DMS 273 (cell line): ENCODE data around the gene CDK2AP2.

Experiments used
- DNase-seq: peaks from one replicate; lab custom pipeline; 2025; ENCODE audit not compliant: unreplicated experiment; lab: John Stamatoyannopoulos, UW

The CDK2AP2 gene

GRCh38 chr11:67504005-67504949 is 3.7 kb downstream of the CDK2AP2 start:
- peak; percentile 58 for DNase-seq

- DNase-seq: no peak
Measured at GRCh38 chr11:67503119-67504004, 4.6 kb downstream of the CDK2AP2 start.

DNA sequence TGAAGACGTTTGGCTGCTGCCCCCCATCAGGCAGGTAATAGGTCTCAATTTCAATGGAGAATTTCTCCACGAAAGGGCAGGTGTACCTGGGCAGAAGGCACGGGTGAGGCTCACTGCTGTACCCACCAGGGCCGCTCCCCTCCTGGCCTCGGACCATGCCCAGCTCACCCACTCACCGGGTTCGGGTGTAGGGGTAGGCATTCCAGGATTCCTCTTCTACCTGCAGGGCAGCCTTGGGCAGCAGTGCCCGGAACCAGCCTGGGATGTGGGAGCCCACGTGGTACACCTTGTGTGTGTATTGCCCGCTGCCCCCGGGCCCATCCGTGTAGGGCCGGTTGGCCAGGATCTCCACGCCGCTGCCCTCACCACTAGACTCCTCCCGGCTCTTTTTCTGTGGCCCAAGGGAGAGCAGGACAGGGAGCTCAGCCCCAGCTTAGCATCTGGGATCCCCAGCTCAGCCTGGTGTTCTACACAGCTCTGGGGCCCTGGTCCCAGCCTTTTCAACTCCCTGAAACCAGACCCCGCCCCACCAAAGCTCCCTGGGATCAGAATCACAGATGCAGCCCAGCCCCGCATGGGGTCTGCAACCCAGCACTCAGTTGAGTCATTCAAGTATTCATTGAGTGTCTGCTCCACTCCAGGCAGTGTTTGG is 5.5 kb downstream of the CDK2AP2 start:
- DNase-seq: no peak

DNA sequence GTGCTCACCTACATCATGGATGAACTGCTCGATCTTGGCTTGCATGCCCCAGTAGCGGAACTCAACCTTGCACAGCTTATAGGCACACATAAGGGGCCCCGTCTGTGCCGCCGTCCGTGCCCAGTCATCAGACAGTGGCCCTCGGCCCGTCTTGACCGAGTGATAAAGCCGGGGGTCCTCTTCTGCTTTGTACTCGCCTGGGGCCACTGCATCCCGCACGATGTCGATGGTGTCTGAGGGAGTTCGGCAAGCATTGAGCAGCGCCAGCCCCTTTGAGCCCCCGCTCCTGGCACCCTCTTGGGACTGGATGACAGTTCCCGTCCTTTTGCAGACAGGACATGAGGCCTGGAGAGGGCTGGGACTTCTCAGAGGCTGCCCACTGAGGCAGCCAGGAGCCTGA is 6.1 kb downstream of the CDK2AP2 start:
- no peak for DNase-seq

DNA sequence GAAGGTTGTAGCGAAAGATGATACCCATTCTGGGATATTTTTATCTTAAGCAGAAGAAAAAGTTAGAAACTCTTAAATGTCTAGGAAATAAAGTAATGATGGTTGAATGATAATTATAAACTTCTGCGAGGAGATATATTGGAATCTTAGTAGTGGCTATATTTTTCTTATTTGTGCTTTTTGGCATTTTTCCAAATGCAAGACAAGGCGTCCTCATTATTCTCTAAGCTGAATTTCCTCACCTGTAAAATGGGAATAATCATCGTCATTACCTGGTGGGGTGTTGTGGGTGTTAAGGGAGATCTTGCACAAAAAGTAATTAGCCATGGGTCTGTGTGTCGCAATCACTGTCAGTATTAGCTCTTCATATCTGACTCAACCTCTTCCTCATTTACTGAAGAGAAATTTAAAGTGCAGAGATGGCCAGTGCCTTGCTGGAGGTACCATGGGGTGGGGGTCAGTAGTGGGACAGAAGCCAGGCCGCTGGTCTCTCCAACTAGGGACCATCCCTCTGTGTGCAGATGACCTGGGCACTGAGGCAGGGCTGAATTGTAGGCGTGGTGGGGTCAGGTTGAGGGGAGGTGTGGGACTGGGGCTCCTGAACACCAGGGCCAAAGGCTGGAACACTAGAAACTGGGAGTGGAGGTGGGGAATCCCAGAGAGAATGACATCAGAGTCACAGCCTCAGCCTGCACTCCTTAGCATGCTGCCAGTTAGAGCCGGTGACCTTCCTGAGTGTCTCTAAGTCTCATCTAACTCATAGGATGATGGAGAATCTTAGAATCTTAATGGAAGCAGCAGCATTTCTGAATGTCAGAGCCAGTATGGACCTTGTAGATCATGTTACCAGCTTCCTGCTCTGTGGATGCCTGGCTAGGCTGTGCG is 6.9 kb downstream of the CDK2AP2 start:
- DNase-seq: no peak

DNA sequence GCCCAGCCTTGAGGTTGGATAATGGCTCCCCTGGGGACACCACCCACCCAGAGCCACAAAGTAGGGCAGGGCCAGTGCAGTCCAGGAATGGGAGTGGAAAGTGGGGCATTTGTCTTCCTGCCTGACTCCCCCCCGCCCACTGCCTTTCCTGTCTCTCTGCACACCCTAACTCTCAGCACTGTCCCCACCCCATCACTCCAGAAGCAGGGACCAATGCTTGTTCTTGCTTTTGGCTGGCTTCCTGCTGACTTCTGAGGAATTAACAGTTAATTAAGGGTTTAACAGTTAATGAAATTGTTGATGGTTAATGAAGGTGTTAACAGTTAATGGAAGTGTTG is 7.5 kb downstream of the CDK2AP2 start:
- no peak for DNase-seq

- DNase-seq: no peak
Measured at GRCh38 chr11:67499808-67500483, 8.0 kb downstream of the CDK2AP2 start.

DNA sequence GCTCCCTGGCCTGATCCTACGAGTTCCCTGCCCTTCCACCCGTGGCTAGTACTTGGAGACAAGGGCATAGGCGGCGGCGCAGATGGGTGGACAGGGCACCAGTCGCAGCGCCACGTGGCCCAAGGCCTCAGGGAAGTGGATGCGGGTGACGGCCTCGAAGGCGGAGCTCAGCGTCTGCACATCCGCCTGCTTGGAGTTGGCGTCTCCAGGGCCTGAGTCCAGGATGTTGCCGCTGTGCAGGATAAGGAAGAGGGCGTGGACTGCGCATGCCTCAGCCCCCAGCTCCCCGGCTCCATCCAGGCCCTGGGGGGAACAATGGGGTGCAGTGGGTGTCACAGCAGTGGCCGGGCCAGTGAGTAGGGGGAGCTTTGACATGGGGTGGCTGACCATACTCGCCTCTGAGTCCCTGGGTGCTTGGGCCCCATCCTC is 9.4 kb downstream of the CDK2AP2 start:
- DNase-seq: no peak

DNA sequence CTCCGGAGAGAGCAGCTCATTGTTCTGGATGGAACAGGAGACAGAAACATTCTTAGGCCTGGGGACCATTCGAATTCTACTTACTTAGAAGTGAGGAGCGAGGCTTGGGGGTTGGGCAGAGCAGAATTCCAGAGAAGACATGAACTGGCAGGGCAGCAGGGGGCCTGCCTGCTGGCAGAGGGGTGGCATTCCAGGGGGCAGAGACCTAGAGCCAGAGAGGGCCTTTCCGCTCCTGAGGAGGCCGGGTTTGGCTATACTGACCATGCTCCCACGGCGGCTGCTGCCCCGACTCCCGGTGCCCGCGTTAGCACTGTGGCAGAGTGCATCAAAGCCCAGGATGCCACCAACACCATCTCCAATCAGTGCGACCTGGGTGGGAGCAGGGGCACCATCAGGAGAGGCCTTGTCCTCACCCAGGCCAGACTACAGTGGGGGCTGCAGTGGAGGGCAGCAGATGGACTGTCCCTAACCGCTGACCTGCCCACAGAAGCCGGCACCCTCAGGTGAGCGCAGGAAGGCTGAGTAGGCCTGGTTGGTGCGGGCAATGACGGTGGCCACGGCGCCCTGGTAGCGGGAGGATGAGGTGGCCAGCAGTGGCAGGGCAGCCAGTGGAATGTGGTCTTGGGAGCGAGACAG is 10.2 kb downstream of the CDK2AP2 start:
- no peak for DNase-seq

- no peak for DNase-seq
Measured at GRCh38 chr11:67496113-67496512, 11.8 kb downstream of the CDK2AP2 start.

- DNase-seq: no peak
Measured at GRCh38 chr11:67495234-67496005, 12.5 kb downstream of the CDK2AP2 start.

- no peak for DNase-seq
Measured at GRCh38 chr11:67494371-67495233, 13.4 kb downstream of the CDK2AP2 start.

- no peak for DNase-seq
Measured at GRCh38 chr11:67493548-67494370, 14.2 kb downstream of the CDK2AP2 start.

GRCh38 chr11:67492801-67493547 is 15.0 kb downstream of the CDK2AP2 start:
- DNase-seq: peak; percentile 25

GRCh38 chr11:67492069-67492727 is 15.8 kb downstream of the CDK2AP2 start:
- DNase-seq: no peak
